NB4 (cell line): Measurements from ENCODE around the gene OBSCN.

Experiments
- DNase-seq: peaks from one replicate; pipeline ENCODE4 v3.0.0; 2010; ENCODE audit warnings: low read depth
- H3K4me3 ChIP-seq: one replicate; pipeline ENCODE4 v1.5.1; 2011; ENCODE audit warnings: mild to moderate bottlenecking, low read depth, low read length, moderate library complexity
- CTCF ChIP-seq: IDR thresholded peaks from one replicate; pipeline ENCODE4 v1.5.1; 2012; ENCODE audit warnings: low read depth, low read length
- MAX ChIP-seq: IDR thresholded peaks from 2 replicates; pipeline ENCODE4 v1.6.1; 2011; ENCODE audit warnings: low read depth, low read length
- MYC ChIP-seq: IDR thresholded peaks from 2 replicates; pipeline ENCODE4 v1.6.1; 2011; ENCODE audit warnings: low read depth, low read length
- POLR2A ChIP-seq: IDR thresholded peaks from 2 replicates; pipeline ENCODE4 v1.6.1; 2011; ENCODE audit warnings: mild to moderate bottlenecking; ENCODE audit not compliant: insufficient read length; ENCODE audit errors: extremely low read depth

OBSCN gene

GRCh38 chr1:228308628-228309325, 100.9 kb downstream of the OBSCN start:
- TF ChIP-seq MYC = no peak
- no peak for TF ChIP-seq POLR2A
- no peak for TF ChIP-seq CTCF
- TF ChIP-seq MAX = no peak
- no peak for DNase-seq
- no peak overlapping the region for H3K4me3 ChIP-seq

GRCh38 chr1:228309326-228310067, 101.7 kb downstream of the OBSCN start:
- no peak for TF ChIP-seq CTCF
- TF ChIP-seq MAX = no peak
- no peak for TF ChIP-seq MYC
- no peak for TF ChIP-seq POLR2A
- DNase-seq = no peak
- no peak overlapping the region for H3K4me3 ChIP-seq

- DNase-seq = no peak
- no peak for TF ChIP-seq MAX
- no peak for TF ChIP-seq POLR2A
- no peak overlapping the region for H3K4me3 ChIP-seq
Observed at GRCh38 chr1:228310162-228310792, 102.4 kb downstream of the OBSCN start.

- TF ChIP-seq MAX (no peak), POLR2A (no peak), MYC (no peak), CTCF (no peak)
- no peak overlapping the region for H3K4me3 ChIP-seq
- no peak for DNase-seq
Observed at GRCh38 chr1:228311091-228311490, 103.2 kb downstream of the OBSCN start.

- H3K4me3 ChIP-seq = no peak overlapping the region
- TF ChIP-seq MAX (no peak), POLR2A (no peak), MYC (no peak), CTCF (no peak)
- DNase-seq = no peak
Observed at GRCh38 chr1:228312136-228312764, 104.4 kb downstream of the OBSCN start.
